H54 (cell line): ENCODE data around the gene ZCCHC24.
A peak's percentile ranks its signal among the peaks of the same experiment; 100 is the strongest.

ENCODE experiments used
- DNase-seq: peaks from one replicate; pipeline ENCODE4 v3.0.0; 2011; ENCODE audit warnings: low spot score, mixed read lengths; ENCODE audit not compliant: insufficient read length
- FAIRE-seq: peaks from 3 replicates; lab custom pipeline; 2011; peaks lifted over from hg19 to GRCh38; lab: Jason Lieb, UNC
- POLR2A ChIP-seq: IDR thresholded peaks from 2 replicates; pipeline ENCODE4 v1.6.1; 2011; ENCODE audit warnings: low read depth, mild to moderate bottlenecking, low read length

ZCCHC24 gene

DNA sequence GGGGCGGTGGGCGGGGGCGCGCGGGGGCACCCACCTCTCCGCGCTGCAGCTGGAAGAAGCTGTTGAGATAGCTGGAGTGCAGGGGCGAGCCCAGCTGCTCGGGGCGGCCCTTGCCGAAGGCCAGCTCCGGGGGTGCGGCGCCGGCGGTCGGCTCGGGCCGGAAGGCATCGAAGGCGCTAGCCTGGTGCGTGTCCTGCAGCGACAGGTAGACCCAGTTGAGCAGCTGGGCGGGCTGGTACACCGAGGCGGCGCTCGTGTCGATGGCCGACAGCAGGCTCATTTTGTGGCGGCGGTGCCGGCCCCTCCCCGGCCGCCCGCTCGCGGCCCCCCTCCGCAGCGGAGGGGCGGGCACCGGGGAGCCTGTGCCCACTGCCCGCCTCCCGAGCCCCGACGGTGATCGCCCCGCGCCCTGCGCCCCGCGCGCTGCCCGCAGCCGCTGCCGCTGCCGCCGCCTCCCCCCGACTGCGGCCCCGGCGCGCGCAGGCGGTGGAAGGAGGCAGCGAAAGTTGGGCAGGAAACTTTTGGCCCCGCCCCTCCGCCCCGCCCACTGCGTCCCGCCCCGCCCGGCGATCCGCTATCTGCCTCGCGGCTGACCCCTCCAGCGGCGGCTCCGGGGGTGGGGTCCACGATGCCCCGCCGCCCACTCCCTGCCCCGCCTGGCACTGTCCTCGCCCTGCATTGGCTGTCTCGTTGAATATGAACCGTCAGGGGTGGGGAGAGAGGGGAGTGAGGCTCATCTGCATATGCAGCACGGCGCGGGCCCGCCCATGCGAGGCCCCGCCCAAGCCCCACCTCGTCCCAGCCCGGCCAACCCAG, at the start of gene ZCCHC24:
Gene ZCCHC24, minus strand, starts transcription at position 464 of the 816 bp plus-strand sequence. Its CDS starts 184 bp downstream, at position 280.
- DNase-seq (peak; percentile 97), FAIRE-seq (peak; percentile 27)
- peak; percentile 97 for TF ChIP-seq POLR2A

DNA sequence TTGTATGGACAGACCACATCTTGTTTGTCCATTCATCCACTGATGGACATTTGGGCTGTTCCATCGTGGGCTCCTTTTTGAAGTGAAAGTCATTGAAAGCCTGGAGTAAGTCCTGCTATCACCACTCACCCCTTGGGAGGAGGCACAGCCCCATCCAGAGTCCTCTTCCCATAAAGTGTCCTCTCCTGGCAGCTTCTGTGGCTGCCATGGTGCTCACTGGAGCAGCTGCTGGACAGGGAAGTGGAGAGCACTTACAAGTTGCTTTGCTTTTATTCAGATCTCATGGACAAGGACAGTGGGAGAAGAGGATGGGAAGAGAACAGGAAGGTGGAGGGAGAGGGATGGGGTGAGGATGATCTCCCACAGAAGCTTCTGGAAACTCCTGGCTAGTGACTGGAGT, 48.4 kb upstream of the ZCCHC24 start:
- DNase-seq (no peak), FAIRE-seq (no peak)
- no peak for TF ChIP-seq POLR2A

DNA sequence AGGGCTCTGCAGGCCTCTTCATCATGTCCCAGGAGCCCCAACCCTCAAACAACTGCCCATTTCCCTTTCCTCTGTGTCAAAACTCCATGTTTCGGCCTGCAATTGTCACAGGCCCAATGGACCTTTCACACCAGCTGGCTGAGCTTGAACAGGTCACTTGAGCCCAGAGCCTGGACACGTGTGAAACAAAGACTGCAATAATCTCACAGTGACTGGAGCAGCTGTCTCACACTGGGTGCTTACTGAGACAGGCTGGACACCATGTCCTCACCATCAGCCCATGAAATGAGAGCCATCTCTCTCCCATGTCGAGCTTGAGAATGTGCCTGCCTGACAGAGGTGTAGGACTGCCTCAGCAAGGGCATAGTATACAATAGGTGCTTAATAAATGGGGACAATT, 47.4 kb upstream of the ZCCHC24 start:
- no peak for DNase-seq
- no peak for FAIRE-seq
- TF ChIP-seq POLR2A = no peak

DNA sequence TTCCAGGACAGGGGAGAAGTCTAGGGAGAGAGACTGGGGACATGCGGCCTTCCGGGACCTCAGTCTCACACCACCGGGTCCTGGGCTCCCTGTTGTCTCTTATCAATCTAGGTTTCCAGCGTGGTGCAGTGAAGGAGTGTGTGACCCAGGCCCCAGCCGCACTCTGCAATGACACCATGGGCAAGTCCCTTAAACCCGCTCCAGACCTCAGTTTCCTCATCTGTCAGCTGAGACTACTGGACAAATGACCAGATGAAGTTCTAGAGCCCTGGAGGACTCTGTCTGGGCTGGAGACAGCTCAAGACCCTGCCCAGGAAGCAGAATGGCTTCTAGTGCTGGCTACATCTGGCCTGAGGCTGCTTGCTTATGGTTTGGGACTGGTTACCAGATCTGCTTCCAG, 46.8 kb upstream of the ZCCHC24 start:
- FAIRE-seq (no peak), DNase-seq (no peak)
- no peak for TF ChIP-seq POLR2A

DNA sequence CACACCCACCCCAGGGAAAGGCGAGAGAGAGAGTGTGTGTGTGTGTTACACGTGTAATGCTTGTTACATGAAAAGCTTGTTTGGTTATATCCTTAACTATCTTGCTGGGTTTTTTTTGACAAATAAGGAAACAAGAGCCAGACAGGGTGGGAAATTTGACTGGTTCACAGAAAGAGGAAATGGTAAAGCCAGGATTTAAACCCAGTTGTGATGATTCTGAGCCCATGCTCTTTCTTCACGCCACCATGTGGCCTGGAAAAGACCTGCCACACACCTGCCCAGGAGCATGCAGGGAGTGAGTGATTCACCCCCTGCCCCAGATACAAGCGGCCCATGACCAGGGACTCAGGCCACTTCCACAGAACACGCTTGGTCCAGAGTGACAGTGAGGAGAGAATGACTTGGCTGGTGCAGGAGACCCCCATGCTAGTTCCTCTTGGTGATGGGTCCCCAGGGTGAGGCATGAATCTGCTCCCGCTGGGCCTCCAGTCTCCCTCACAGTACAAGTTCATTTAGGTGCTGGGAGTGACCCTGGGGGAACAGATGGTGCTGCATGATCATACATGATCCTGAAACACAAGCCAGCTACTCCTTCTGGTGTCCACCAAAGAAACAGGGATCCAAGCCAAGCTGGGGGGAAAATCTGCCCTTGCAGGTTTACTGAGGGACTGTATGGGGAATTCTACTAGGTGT, 45.9 kb upstream of the ZCCHC24 start:
- FAIRE-seq = no peak
- DNase-seq = no peak
- no peak for TF ChIP-seq POLR2A

GRCh38 chr10:79490400-79491142, 45.1 kb upstream of the ZCCHC24 start:
- FAIRE-seq = no peak

GRCh38 chr10:79488870-79489269, 43.4 kb upstream of the ZCCHC24 start:
- DNase-seq (no peak), FAIRE-seq (no peak)
- no peak for TF ChIP-seq POLR2A

More at GRCh38 chr10:79490400-79491142, 45.1 kb upstream of the ZCCHC24 start:
- DNase-seq = no peak
- no peak for TF ChIP-seq POLR2A

GRCh38 chr10:79488336-79488735, 42.9 kb upstream of the ZCCHC24 start:
- DNase-seq (peak; percentile 93), FAIRE-seq (peak; percentile 88)
- TF ChIP-seq POLR2A = no peak

GRCh38 chr10:79487296-79488194, 42.1 kb upstream of the ZCCHC24 start:
- peak; percentile 27 for FAIRE-seq
- peak; percentile 82 for DNase-seq
- no peak for TF ChIP-seq POLR2A

DNA sequence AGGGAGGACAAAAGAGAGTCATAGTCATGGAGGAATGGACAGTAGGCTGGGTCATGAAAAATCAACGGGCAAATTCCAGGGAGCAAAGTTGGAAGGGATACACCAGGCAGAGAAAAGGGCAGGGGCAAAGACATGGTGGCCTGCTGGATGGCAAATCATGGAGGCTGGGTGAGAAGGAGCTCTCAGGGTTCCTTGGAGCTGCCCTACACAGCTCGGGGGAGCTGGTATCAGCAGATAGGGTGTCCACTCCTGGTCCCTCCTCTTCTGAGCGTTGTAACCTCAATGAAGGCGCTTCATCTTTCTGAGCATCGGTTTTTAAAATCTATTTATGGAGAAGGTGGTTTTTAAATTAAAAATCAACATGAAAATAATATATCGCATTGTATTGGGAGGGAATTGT, 39.1 kb upstream of the ZCCHC24 start:
- FAIRE-seq (no peak), DNase-seq (no peak)
- no peak for TF ChIP-seq POLR2A

DNA sequence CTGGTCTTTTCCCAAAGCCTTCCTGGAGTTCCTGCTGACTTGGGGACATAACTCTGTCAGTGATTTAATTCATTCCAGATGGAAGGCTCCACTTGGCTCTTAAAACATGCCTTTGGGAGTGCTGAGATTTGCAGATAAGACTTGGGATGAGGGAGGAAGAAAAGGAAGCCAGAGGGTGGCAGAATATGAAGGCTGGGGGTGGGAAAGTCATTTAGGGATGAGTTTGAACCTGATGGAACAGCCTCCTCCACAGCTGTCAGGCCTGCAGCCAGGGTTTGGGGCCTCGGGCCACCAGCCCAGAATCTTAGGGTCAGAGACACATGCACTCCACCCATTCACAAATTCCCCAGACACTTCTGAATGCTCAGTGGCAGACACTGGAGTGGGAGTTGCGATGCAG, 38.5 kb upstream of the ZCCHC24 start:
- DNase-seq (no peak), FAIRE-seq (no peak)
- no peak for TF ChIP-seq POLR2A

DNA sequence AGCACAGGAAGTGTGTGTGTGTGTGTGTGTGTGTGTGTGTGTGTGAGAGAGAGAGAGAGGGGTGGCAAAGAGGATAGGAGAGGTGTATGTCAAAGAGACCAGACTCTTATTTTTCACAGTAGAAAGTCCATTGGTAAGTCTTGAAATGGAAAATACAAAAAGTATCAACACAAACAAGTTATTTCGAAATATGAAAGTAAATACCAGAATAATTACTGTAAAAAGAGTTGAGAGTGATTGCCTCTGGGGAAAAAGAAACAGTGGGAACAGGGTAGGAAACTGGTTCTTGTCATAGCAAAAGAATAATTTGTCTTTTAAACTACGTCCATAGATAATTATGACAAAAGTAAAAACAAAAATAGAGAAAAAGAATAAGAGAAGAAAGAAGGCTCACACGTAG, 37.9 kb upstream of the ZCCHC24 start:
- FAIRE-seq = no peak

GRCh38 chr10:79482741-79483140, 37.3 kb upstream of the ZCCHC24 start:
- TF ChIP-seq POLR2A = no peak
- DNase-seq = no peak
- FAIRE-seq = no peak

More for the DNA sequence above, 37.9 kb upstream of the ZCCHC24 start:
- no peak for DNase-seq
- no peak for TF ChIP-seq POLR2A
